Fibroblast of gingiva (primary cell): ENCODE measurements around the gene TNP1.
A peak's percentile ranks its signal among the peaks of the same experiment; 100 is the strongest.

Experiments used
- DNase-seq: peaks from one replicate; pipeline ENCODE4 v3.0.0-alpha.2; 2011; ENCODE audit warnings: low read depth

TNP1 gene

GRCh38 chr2:216859944-216860343 lies at the start of gene TNP1:
TSS of gene TNP1 (minus strand) at chr2:216860064. CDS start at chr2:216860034, 30 bp downstream.
- DNase-seq, result no peak

GRCh38 chr2:216908300-216908699 lies 48.4 kb upstream of the TNP1 start:
- no peak for DNase-seq

GRCh38 chr2:216905649-216906329 lies 45.9 kb upstream of the TNP1 start:
- DNase-seq, result no peak

- no peak for DNase-seq
Measured at GRCh38 chr2:216904974-216905373, 45.1 kb upstream of the TNP1 start.

- DNase-seq, result no peak
Measured at GRCh38 chr2:216904554-216904953, 44.7 kb upstream of the TNP1 start.

GRCh38 chr2:216903470-216903869 lies 43.6 kb upstream of the TNP1 start:
- DNase-seq, result no peak

GRCh38 chr2:216901273-216901672 lies 41.4 kb upstream of the TNP1 start:
- no peak for DNase-seq

- DNase-seq, result no peak
Measured at GRCh38 chr2:216900406-216900805, 40.5 kb upstream of the TNP1 start.

- no peak for DNase-seq
Measured at GRCh38 chr2:216897561-216898203, 37.8 kb upstream of the TNP1 start.

GRCh38 chr2:216890138-216890537 lies 30.3 kb upstream of the TNP1 start:
- no peak for DNase-seq

- no peak for DNase-seq
Measured at GRCh38 chr2:216888887-216889622, 29.2 kb upstream of the TNP1 start.

GRCh38 chr2:216888081-216888480 lies 28.2 kb upstream of the TNP1 start:
- DNase-seq, result no peak

GRCh38 chr2:216887138-216887537 lies 27.3 kb upstream of the TNP1 start:
- DNase-seq, result no peak

- DNase-seq, result no peak
Measured at GRCh38 chr2:216885117-216885553, 25.3 kb upstream of the TNP1 start.

GRCh38 chr2:216884347-216884746 lies 24.5 kb upstream of the TNP1 start:
- no peak for DNase-seq

- no peak for DNase-seq
Measured at GRCh38 chr2:216882876-216883275, 23.0 kb upstream of the TNP1 start.

- no peak for DNase-seq
Measured at GRCh38 chr2:216881411-216881810, 21.5 kb upstream of the TNP1 start.

GRCh38 chr2:216880509-216881184 lies 20.8 kb upstream of the TNP1 start:
- DNase-seq, result peak; percentile 91

- no peak for DNase-seq
Measured at GRCh38 chr2:216879727-216880508, 20.1 kb upstream of the TNP1 start.

GRCh38 chr2:216878072-216878471 lies 18.2 kb upstream of the TNP1 start:
- no peak for DNase-seq

GRCh38 chr2:216877085-216877484 lies 17.2 kb upstream of the TNP1 start:
- no peak for DNase-seq

- no peak for DNase-seq
Measured at GRCh38 chr2:216875862-216876261, 16.0 kb upstream of the TNP1 start.
